ENCODE data around the gene PGM2.
A peak's percentile ranks its signal among the peaks of the same experiment; 100 is the strongest.

The PGM2 gene

DNA sequence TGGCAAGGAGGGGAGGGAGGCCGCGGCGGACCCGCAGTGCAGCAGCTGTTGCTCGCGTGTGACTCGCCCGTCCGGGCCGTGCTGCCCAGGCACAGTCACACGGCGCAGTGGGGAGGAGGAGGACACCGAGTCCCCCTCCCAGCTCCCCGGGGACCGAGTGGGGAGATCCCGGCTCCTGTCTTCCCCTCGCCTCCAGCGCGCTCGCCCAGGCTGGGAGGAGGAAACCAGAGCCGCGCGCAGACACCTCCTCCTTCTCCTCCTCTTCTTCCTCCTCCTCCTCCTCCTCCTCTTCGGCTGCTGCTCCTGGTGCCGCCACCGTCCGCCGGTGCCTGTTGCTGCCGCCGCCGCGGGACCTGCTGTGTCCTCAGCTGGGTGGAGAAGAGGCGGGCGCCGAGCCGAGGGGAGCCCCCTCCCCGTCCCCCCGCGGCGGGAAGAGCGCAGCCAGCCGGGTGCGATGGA is 64.3 kb downstream of the PGM2 start, which contains the start of gene TBC1D1:
Gene TBC1D1, plus strand, starts transcription at position 284 of the 459 bp plus-strand sequence. CDS start 11,012 bp downstream, outside the sequence.
- no peak for DNase-seq (ENCODE audit: low read depth, low spot score)
- in situ Hi-C loops (cut with HindIII; ENCODE audit: low sequenced_read_pairs) = no loop called here
- TF ChIP-seq, protein P1, sequence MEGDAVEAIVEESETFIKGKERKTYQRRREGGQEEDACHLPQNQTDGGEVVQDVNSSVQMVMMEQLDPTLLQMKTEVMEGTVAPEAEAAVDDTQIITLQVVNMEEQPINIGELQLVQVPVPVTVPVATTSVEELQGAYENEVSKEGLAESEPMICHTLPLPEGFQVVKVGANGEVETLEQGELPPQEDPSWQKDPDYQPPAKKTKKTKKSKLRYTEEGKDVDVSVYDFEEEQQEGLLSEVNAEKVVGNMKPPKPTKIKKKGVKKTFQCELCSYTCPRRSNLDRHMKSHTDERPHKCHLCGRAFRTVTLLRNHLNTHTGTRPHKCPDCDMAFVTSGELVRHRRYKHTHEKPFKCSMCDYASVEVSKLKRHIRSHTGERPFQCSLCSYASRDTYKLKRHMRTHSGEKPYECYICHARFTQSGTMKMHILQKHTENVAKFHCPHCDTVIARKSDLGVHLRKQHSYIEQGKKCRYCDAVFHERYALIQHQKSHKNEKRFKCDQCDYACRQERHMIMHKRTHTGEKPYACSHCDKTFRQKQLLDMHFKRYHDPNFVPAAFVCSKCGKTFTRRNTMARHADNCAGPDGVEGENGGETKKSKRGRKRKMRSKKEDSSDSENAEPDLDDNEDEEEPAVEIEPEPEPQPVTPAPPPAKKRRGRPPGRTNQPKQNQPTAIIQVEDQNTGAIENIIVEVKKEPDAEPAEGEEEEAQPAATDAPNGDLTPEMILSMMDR (IDR thresholded peaks at IDR 0.05; ENCODE audit: low read depth, low read length) = no peak
- H3K4me3 ChIP-seq (ENCODE audit: low read depth, low read length) = peak within 1 kb of the TSS; percentile 57

DNA sequence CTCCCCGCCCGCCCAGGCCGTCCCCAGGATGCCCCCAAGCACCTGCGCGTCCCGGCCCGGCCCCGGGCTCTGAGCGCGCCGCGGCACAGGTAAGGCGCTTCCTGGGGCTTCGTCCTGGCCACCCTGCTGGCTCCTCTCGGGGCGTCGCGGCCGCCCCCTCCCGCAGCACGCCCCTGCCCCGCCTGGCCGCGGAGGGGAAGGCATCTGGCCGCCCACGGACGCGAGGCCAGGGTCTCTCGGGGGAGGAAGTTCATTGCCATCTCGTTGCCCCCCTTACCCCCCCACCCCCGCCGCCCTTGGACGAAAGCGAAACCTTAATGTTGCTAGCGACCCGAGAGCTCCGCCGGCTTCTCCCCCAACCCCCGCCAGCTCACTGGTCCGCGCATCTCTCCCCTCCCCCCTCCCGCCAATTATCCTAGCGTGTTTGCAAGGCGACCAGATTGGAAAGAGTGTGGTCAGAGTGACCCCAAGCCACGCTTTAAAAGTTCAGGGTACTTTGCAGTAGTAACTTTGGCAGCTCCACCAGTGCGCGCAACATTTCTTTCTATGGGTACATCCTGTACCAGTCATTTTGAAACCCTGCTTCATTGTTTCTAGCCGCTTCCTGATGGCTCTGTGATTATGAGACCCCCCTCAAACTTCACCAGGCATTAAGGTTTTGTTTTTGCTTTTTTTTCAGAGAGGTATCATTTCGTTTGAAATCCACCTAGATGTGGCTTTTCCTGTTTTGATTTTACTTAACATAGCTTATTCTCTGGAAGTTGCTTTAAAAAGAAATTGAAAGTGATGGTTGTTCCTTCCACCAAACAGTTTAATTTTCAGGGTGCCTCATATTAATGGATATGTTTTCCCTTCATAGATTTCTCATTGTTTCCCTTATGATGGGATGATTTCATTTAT is 65.0 kb downstream of the PGM2 start:
- TF ChIP-seq, protein P1 (IDR thresholded peaks at IDR 0.05; ENCODE audit: low read depth, low read length) = no peak
- in situ Hi-C loops (cut with HindIII; ENCODE audit: low sequenced_read_pairs) = no loop called here
- no peak for DNase-seq (ENCODE audit: low read depth, low spot score)
- H3K4me3 ChIP-seq (ENCODE audit: low read depth, low read length) = peak overlapping the region; percentile 57

DNA sequence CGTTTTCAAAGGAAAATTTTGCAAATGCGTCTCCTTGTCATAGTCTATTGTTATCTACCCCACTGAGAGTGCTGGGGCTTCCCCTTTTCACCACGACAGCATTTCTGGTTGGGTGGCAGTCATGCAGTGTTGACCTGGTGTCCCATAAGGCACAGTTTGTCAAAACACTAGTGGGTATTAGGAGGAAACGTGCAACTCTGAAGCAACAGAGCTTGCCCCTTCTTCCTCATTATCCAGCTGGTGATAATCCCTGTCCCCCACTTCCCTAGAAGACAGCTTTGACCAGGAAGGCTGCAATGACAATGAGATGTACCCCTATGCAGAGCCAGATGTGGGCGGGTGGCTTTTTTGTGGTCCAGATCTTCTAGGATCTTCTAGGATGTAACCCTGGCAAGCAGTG is 66.2 kb downstream of the PGM2 start:
- no peak overlapping the region for H3K4me3 ChIP-seq (ENCODE audit: low read depth, low read length)
- TF ChIP-seq, protein P1 (IDR thresholded peaks at IDR 0.05; ENCODE audit: low read depth, low read length) = no peak
- in situ Hi-C loops (cut with HindIII; ENCODE audit: low sequenced_read_pairs) = no loop called here
- DNase-seq (ENCODE audit: low read depth, low spot score) = no peak

DNA sequence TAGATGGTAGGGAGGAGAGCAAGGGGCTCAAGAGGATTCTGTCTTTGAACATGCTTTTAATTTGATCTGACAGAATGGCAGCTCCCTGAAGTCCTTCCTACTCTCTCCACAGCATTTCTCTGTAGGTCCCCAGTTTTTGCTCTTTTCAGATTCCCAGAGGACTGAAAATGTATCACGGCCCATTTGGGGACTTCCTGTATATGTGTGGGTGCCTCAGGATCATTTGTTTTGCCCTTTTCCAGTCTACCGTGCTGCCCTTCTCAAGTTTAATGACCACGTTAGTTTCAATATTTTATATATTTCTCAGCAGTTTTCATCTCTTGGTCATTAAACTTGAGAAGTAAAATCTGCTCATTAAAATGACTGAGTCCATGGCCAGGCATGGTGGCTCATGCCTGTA is 66.7 kb downstream of the PGM2 start:
- no peak overlapping the region for H3K4me3 ChIP-seq (ENCODE audit: low read depth, low read length)
- no peak for DNase-seq (ENCODE audit: low read depth, low spot score)
- TF ChIP-seq, protein P1 (IDR thresholded peaks at IDR 0.05; ENCODE audit: low read depth, low read length) = no peak
- in situ Hi-C loops (cut with HindIII; ENCODE audit: low sequenced_read_pairs) = no loop called here

DNA sequence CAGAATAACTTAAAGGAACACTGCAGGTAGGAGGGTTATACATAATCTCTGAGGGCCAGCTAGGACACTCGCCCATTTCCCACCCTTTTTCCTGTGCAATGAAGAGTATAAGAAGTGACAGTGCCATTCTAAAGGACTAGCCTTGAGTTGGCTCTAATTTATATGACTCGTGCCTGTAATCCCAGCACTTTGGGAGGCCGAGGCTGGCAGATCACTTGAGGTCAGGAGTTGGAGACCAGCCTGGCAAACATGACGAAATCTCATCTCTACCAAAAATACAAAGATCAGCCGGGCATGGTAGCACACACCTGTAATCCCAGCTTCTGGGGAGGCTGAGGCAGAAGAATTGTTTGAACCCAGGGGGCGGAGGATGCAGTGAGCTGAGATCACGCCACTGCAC is 68.8 kb downstream of the PGM2 start:
- TF ChIP-seq, protein P1 (IDR thresholded peaks at IDR 0.05; ENCODE audit: low read depth, low read length) = no peak
- no peak overlapping the region for H3K4me3 ChIP-seq (ENCODE audit: low read depth, low read length)
- no peak for DNase-seq (ENCODE audit: low read depth, low spot score)
- in situ Hi-C loops (cut with HindIII; ENCODE audit: low sequenced_read_pairs) = no loop called here

DNA sequence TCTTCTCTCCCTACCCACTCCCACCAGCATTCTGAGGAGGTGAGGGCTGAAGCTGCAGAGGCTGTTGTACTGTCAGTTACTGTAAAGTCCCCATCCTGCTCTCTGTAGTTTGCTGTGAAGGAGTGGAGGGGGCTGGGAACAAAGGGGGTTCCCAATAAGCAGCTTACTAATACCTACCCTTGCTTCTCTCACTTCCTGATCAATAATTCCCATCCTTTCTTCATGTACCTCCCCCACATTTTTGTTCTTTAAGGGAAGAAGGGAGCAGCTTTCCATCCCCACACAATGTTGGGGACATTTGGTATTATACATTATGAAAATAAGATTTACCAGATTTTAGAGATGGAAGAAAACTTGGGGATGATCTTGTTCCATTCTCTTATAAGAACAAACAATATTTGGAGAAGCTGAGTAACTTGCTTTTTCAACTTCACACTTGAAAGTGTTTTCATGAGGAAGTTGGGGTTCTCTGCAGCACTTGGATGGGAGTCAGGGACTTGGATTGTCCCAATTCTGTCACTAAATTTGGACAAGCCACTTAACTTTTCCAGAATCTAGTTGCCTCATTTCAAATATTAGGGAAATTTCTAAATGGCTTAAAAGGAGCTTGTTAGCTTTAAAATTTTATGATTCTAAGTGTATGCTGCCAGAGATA is 69.8 kb downstream of the PGM2 start:
- no peak overlapping the region for H3K4me3 ChIP-seq (ENCODE audit: low read depth, low read length)
- DNase-seq (ENCODE audit: low read depth, low spot score) = no peak
- in situ Hi-C loops (cut with HindIII; ENCODE audit: low sequenced_read_pairs) = no loop called here
- TF ChIP-seq, protein P1 (IDR thresholded peaks at IDR 0.05; ENCODE audit: low read depth, low read length) = no peak

All from astrocyte of the spinal cord (primary cell).